Naive thymus-derived CD8-positive, alpha-beta T cell (primary cell): ENCODE data around the gene FBXW7. TPM values are rescaled to one million over a fixed set of nuclear protein-coding genes. Genes with fewer than 3 reads are reported as not detected.

Experiments used
- ATAC-seq, 2 donors: fragments of 150-1000 bp; cut with Tn5 transposase in 1 of 2; sonication (Bioruptor Pico), chemical (Tn5 transposase) in 1 of 2; 1 replicate in 1 of 2; 2 replicates in 1 of 2; pipeline ENCODE4 v1.10.0; 2021; ENCODE audit warnings: mild to moderate bottlenecking in 2 of 2, moderate library complexity in 2 of 2
- POLR2A ChIA-PET: fragments of 350-600 bp; sonication (Branson Sonifier 250); formaldehyde crosslinking; loops from one replicate; lab custom pipeline; 2021; ENCODE audit warnings: antibody characterized with exemption; lab: Charles Lee
- DNase-seq, 10 donors: peaks; one replicate each; pipeline versions ENCODE4 v3.0.0 to v3.0.0-alpha.2; 2020 to 2022
- H3K27ac Mint-ChIP-seq, 10 donors: one replicate each; pipeline ENCODE4 v1.8.0; 2020 to 2022; ENCODE audit warnings: mild to moderate bottlenecking in 10 of 10, mixed read lengths in 10 of 10, moderate library complexity in 4 of 10, inconsistent platforms in 1 of 10
- H3K27me3 Mint-ChIP-seq, 5 donors: one replicate each; pipeline ENCODE4 v1.8.0; 2021 to 2022; ENCODE audit warnings: mixed read lengths in 5 of 5
- H3K36me3 Mint-ChIP-seq, 3 donors: one replicate each; pipeline ENCODE4 v1.8.0; 2020 to 2022; ENCODE audit warnings: mixed read lengths in 3 of 3, mild to moderate bottlenecking in 2 of 3, inconsistent platforms in 1 of 3
- H3K4me1 Mint-ChIP-seq, 4 donors: one replicate each; pipeline ENCODE4 v1.8.0; 2021 to 2022; ENCODE audit warnings: mixed read lengths in 4 of 4
- H3K4me3 Mint-ChIP-seq, 10 donors: one replicate each; pipeline ENCODE4 v1.8.0; 2020 to 2022; ENCODE audit warnings: mild to moderate bottlenecking in 10 of 10, mixed read lengths in 10 of 10, moderate library complexity in 6 of 10, inconsistent platforms in 1 of 10
- H3K9me3 Mint-ChIP-seq, 9 donors: one replicate each; pipeline ENCODE4 v1.8.0; 2020 to 2022; ENCODE audit warnings: mixed read lengths in 9 of 9, mild to moderate bottlenecking in 3 of 9, inconsistent platforms in 1 of 9, moderate library complexity in 1 of 9
- polyA plus RNA-seq, 3 donors: library from polyadenylated mRNA; unstranded; fragments of 300-500 nt; fragmentation: Illumina TruSeq; gene quantifications; one replicate each; pipeline ENCODE4 v1.2.3, GENCODE V29; 2021
- total RNA-seq, 8 experiments: library from RNA in 2 of 8; stranded (reverse) in 2 of 8; gene quantifications; one replicate each; pipeline ENCODE4 v1.2.3 and lab custom pipeline; 2021 to 2026

Gene FBXW7
- total and polyA plus RNA-seq, 5 experiments from 2014 or later: 30.0 to 126 (median 41.4) TPM

- Mint-ChIP-seq H3K36me3 (peaks cover 18 to 68% (median 51%) of the 10 kb centered on the region in 3 donors), H3K4me3 (no peak overlapping the region), H3K4me1 (peaks cover 5 to 17% (median 10%) of the 10 kb centered on the region in 4 donors), H3K9me3 (no peaks in the 10 kb centered on the region), H3K27me3 (no peaks in the 10 kb centered on the region), H3K27ac (peak overlapping the region in 2 of 10 donors; percentile 13 to 49)
- ATAC-seq (no peak), DNase-seq (no peak)
- POLR2A ChIA-PET: no interaction called here
Observed at GRCh38 chr4:152331042-152331441, 204.8 kb downstream of the FBXW7 start.

DNA sequence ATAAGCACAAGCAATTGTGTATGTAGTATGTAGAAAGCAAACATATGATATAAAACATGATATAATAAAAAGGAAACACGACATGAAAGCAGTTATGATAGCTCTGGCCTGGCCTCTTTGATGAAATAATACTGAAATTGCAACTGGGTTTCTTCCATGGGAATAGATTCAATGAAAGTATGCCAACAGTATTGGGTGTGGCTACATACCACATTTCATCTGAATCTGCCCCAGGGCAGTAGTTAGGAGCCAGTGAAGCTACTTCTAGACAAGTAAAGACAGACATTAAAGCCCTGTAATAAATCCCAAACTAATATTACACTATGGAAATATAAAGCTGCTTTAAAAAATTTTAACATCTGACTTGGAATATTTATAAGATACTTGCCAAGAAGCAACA is 207.3 kb downstream of the FBXW7 start:
- no peak overlapping the region for H3K27ac Mint-ChIP-seq
- POLR2A ChIA-PET: interaction anchor here (0.6 kb wide), 1 partner anchor 27 kb away, joined by 3 read pairs; no protein-coding TSS in a partner anchor
- no peak overlapping the region for H3K4me3 Mint-ChIP-seq
- no peaks in the 10 kb centered on the region for H3K9me3 Mint-ChIP-seq
- peaks cover 23 to 68% (median 58%) of the 10 kb centered on the region in 3 donors for H3K36me3 Mint-ChIP-seq
- DNase-seq (no peak), ATAC-seq (no peak)
- H3K4me1 Mint-ChIP-seq: peaks cover 5 to 17% (median 10%) of the 10 kb centered on the region in 4 donors
- H3K27me3 Mint-ChIP-seq: no peaks in the 10 kb centered on the region

GRCh38 chr4:152327606-152328453 is 208.1 kb downstream of the FBXW7 start:
- Mint-ChIP-seq H3K36me3 (peaks cover 20 to 73% (median 63%) of the 10 kb centered on the region in 3 donors), H3K4me1 (peaks cover 6 to 17% (median 10%) of the 10 kb centered on the region in 4 donors), H3K27ac (peak overlapping the region in 5 of 10 donors; percentile 23 to 87 (median 73)), H3K9me3 (no peaks in the 10 kb centered on the region), H3K4me3 (peak overlapping the region in 4 of 10 donors; percentile 0 to 24 (median 15)), H3K27me3 (no peaks in the 10 kb centered on the region)
- DNase-seq (peak in 1 of 10 donors; percentile 6), ATAC-seq (no peak)
- POLR2A ChIA-PET: interaction anchor here (0.6 kb wide), 1 partner anchor 26 kb away, joined by 3 read pairs; no protein-coding TSS in a partner anchor

DNA sequence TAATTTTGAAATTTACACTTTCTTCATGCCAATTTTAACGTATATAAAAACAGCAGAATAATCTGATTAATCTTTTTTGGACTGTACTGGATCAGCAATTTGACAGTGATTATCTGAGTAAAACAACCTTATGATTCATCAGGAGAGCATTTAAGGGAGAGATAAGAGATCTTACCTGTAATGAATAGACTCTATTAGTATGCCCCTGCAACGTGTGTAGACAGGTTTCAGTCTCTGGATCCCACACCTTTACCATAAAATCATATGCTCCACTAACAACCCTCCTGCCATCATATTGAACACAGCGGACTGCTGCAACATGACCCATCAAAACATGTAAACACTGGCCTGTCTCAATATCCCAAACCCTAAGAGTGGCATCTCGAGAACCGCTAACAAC is 210.1 kb downstream of the FBXW7 start:
- no peak for DNase-seq
- peaks cover 9 to 17% (median 13%) of the 10 kb centered on the region in 4 donors for H3K4me1 Mint-ChIP-seq
- peaks cover 10 to 71% (median 55%) of the 10 kb centered on the region in 3 donors for H3K36me3 Mint-ChIP-seq
- POLR2A ChIA-PET: no interaction called here
- no peak overlapping the region for H3K4me3 Mint-ChIP-seq
- ATAC-seq: no peak
- no peaks in the 10 kb centered on the region for H3K9me3 Mint-ChIP-seq
- H3K27me3 Mint-ChIP-seq: no peaks in the 10 kb centered on the region
- H3K27ac Mint-ChIP-seq: peak overlapping the region in 1 of 10 donors; percentile 22

GRCh38 chr4:152323221-152323620 is 212.7 kb downstream of the FBXW7 start:
- H3K9me3 Mint-ChIP-seq: no peaks in the 10 kb centered on the region
- no peaks in the 10 kb centered on the region for H3K27me3 Mint-ChIP-seq
- POLR2A ChIA-PET: no interaction called here
- ATAC-seq (no peak), DNase-seq (no peak)
- peaks cover 9 to 14% (median 12%) of the 10 kb centered on the region in 4 donors for H3K4me1 Mint-ChIP-seq
- no peak overlapping the region for H3K4me3 Mint-ChIP-seq
- no peak overlapping the region for H3K27ac Mint-ChIP-seq
- peaks cover 7 to 57% (median 44%) of the 10 kb centered on the region in 3 donors for H3K36me3 Mint-ChIP-seq

DNA sequence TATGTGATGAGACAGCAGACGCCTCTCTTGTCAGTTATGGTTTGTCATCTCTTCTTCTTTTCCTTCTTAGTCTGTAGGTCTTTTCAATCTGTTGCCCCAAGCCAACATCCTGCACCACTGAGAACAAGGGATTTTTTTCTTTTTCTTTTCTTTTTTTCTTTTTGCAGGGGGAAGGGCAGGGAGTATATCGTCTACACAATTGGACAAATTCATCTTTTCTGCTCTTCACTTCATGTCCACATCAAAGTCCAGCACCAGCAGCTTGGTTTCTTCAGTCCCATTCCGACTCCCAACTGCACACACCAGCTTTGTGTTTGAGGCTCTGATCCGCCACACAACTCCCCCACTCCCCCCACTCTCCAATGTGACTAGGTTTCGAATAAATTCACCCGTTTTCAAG is 213.2 kb downstream of the FBXW7 start:
- no peaks in the 10 kb centered on the region for H3K9me3 Mint-ChIP-seq
- peaks cover 5 to 52% (median 39%) of the 10 kb centered on the region in 3 donors for H3K36me3 Mint-ChIP-seq
- DNase-seq: no peak
- POLR2A ChIA-PET: interaction anchor here (0.5 kb wide), 2 partner anchors 18 to 76 kb away, joined by 3 to 5 read pairs; no protein-coding TSS in a partner anchor
- no peak for ATAC-seq
- peak overlapping the region in 4 of 10 donors; percentile 11 to 51 (median 31) for H3K27ac Mint-ChIP-seq
- no peak overlapping the region for H3K4me3 Mint-ChIP-seq
- H3K27me3 Mint-ChIP-seq: no peaks in the 10 kb centered on the region
- peaks cover 6 to 9% (median 6%) of the 10 kb centered on the region in 4 donors for H3K4me1 Mint-ChIP-seq

GRCh38 chr4:152321923-152322322 is 214.0 kb downstream of the FBXW7 start:
- no peak for DNase-seq
- Mint-ChIP-seq H3K27ac (peak overlapping the region in 1 of 10 donors; percentile 68), H3K36me3 (peaks cover 5 to 45% (median 35%) of the 10 kb centered on the region in 3 donors), H3K27me3 (no peaks in the 10 kb centered on the region), H3K4me1 (peaks cover 0 to 6% (median 2%) of the 10 kb centered on the region in 4 donors), H3K4me3 (no peak overlapping the region), H3K9me3 (no peaks in the 10 kb centered on the region)
- POLR2A ChIA-PET: interaction anchor here (0.5 kb wide), 2 partner anchors 19 to 75 kb away, joined by 3 to 5 read pairs; no protein-coding TSS in a partner anchor
- no peak for ATAC-seq

GRCh38 chr4:152321398-152321797 is 214.5 kb downstream of the FBXW7 start:
- peaks cover 5 to 45% (median 35%) of the 10 kb centered on the region in 3 donors for H3K36me3 Mint-ChIP-seq
- no peaks in the 10 kb centered on the region for H3K27me3 Mint-ChIP-seq
- peaks cover 0 to 6% (median 2%) of the 10 kb centered on the region in 4 donors for H3K4me1 Mint-ChIP-seq
- no peak for ATAC-seq
- no peak for DNase-seq
- H3K4me3 Mint-ChIP-seq: no peak overlapping the region
- peak overlapping the region in 1 of 10 donors; percentile 68 for H3K27ac Mint-ChIP-seq
- H3K9me3 Mint-ChIP-seq: no peaks in the 10 kb centered on the region
- POLR2A ChIA-PET: no interaction called here

DNA sequence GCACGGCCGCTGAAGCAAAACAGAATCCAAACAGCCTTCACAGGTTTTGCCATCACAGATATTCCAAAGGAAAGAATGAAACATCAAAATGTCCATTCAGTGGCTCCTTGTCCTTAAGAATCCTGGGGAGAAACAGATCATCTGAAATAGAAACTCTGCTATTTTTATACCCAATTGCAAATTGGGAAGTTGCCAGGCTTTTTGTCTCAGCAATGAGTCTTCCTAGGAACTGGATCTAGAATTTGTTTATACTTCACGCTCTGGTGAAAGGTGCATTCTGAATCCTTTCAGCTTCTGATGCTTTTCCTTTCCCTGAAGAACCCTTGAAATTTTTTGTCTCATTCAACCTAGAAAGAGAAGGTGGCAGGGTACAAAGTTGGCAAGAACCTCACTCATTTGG is 218.9 kb downstream of the FBXW7 start:
- POLR2A ChIA-PET: interaction anchor here (0.6 kb wide), 1 partner anchor 35 kb away, joined by 3 read pairs; no protein-coding TSS in a partner anchor
- DNase-seq: no peak
- Mint-ChIP-seq H3K9me3 (no peaks in the 10 kb centered on the region), H3K27ac (no peak overlapping the region), H3K4me1 (no peaks in the 10 kb centered on the region), H3K27me3 (no peaks in the 10 kb centered on the region), H3K36me3 (peaks cover 0 to 12% (median 4%) of the 10 kb centered on the region in 3 donors), H3K4me3 (no peak overlapping the region)
- ATAC-seq: no peak

DNA sequence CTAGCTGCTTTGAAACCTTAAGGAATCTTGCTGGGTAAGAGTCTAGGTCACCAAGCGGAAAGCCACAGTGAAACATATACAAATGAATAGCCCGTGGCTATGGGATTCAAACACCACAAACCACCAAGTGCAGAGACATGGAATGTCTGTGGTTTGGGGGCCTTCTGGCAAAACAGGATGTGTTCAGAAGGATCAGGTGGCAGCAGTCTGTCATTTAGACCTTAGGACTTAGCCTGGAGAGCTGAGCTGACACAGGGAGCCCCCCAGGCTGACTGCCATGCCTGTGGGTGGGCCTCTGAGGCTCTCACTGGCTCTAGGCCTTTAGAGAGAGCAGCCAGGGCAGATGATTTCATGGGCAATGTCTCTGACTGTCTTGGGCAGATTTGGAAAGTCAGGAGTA is 225.6 kb downstream of the FBXW7 start:
- Mint-ChIP-seq H3K27me3 (no peaks in the 10 kb centered on the region), H3K27ac (no peak overlapping the region), H3K4me3 (no peak overlapping the region), H3K9me3 (no peaks in the 10 kb centered on the region), H3K36me3 (peaks cover 0 to 3% (median 0%) of the 10 kb centered on the region in 3 donors), H3K4me1 (peaks cover 0 to 2% (median 0%) of the 10 kb centered on the region in 4 donors)
- ATAC-seq: no peak
- no peak for DNase-seq
- POLR2A ChIA-PET: no interaction called here

GRCh38 chr4:152309418-152309817 is 226.5 kb downstream of the FBXW7 start:
- no peak for ATAC-seq
- H3K27ac Mint-ChIP-seq: no peak overlapping the region
- peaks cover 0 to 3% (median 0%) of the 10 kb centered on the region in 3 donors for H3K36me3 Mint-ChIP-seq
- peaks cover 0 to 2% (median 0%) of the 10 kb centered on the region in 4 donors for H3K4me1 Mint-ChIP-seq
- H3K9me3 Mint-ChIP-seq: no peaks in the 10 kb centered on the region
- POLR2A ChIA-PET: no interaction called here
- H3K4me3 Mint-ChIP-seq: no peak overlapping the region
- H3K27me3 Mint-ChIP-seq: no peaks in the 10 kb centered on the region
- no peak for DNase-seq

- no peak overlapping the region for H3K4me3 Mint-ChIP-seq
- POLR2A ChIA-PET: no interaction called here
- H3K36me3 Mint-ChIP-seq: peaks cover 0 to 3% (median 0%) of the 10 kb centered on the region in 3 donors
- ATAC-seq: no peak
- no peak for DNase-seq
- no peak overlapping the region for H3K27ac Mint-ChIP-seq
- H3K27me3 Mint-ChIP-seq: no peaks in the 10 kb centered on the region
- no peaks in the 10 kb centered on the region for H3K9me3 Mint-ChIP-seq
- H3K4me1 Mint-ChIP-seq: peaks cover 0 to 2% (median 0%) of the 10 kb centered on the region in 4 donors
Observed at GRCh38 chr4:152308951-152309350, 226.9 kb downstream of the FBXW7 start.

- no peak for DNase-seq
- Mint-ChIP-seq H3K4me1 (peaks cover 0 to 2% (median 0%) of the 10 kb centered on the region in 4 donors), H3K36me3 (no peaks in the 10 kb centered on the region), H3K4me3 (no peak overlapping the region), H3K27ac (peak overlapping the region in 1 of 10 donors; percentile 51), H3K27me3 (no peaks in the 10 kb centered on the region), H3K9me3 (no peaks in the 10 kb centered on the region)
- no peak for ATAC-seq
- POLR2A ChIA-PET: interaction anchor here (0.6 kb wide), 1 partner anchor 239 kb away, joined by 3 read pairs; no protein-coding TSS in a partner anchor
Observed at GRCh38 chr4:152307669-152308068, 228.2 kb downstream of the FBXW7 start.
